ENCODE measurements around the gene HOXC6. TPM values are rescaled to one million over a fixed set of nuclear protein-coding genes. Genes with fewer than 3 reads are reported as not detected.
A peak's percentile ranks its signal among the peaks of the same experiment; 100 is the strongest.

The HOXC6 gene
- total RNA-seq, 1 experiment from 2014 or later, result 10.2 TPM

DNA sequence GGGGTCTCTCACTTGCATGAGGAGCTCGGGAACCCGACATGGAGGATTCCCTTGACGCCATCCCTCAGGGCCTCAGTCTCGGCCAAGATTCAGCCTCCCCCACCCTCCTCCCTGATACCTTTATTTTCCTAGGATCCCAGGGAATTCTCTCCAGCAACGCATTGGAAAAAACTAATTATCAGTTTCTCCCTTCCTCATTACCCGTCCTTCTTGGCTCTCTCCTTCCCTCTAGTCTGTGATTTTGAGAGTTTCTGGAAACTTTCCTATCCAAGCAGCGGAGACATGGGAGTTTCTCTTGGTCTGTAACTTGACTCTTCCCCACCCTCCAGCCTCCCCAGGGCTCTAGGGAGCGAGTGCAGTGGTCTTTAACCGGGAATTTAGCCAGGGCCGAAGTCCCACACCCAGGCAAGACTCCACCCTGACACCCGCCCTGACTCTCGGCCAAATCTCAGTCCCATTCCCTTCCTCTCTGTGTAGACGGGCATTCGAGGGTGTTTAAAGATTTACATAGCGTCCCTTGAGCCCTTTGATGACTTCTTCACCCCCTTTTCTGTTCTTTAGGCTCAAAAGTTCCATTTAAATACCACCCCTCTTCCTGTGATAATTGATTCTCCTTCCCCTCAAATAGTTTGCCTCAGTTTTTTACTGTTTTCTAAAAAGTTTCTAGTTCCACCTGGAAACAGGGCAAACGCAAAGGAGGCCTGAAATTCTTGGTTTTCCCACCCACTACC lies 11.3 kb downstream of the HOXC6 start:
- intact Hi-C loops (cut with micrococcal nuclease; ENCODE audit: unreplicated experiment), result no loop called here
- H3K27me3 ChIP-seq (replicated peaks; ENCODE audit: control insufficient read depth, insufficient read depth, low read length), result no peaks in the 10 kb centered on the region
- no peaks in the 10 kb centered on the region for H3K27me3 Mint-ChIP-seq (ENCODE audit: insufficient read depth, unreplicated experiment)

DNA sequence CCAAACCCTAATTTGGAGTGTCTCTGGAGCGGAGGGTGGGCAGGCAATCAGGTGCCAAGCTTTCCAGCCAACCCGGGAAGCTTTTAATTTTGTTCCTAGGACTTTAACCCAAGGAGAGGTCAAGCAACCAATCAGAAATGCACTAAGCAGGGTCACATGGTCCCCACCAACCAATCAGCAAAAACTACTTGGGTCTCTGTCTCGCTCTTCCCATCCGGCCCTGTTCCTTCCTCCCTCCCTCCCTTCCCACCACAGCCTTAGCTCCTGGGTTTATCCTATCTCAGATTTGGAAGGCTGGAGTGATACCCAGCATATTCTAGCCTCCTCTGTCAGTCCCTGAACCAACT lies 11.9 kb downstream of the HOXC6 start:
- ChIA-PET POLR2A (no interaction called here), CTCF (interaction anchor here (1.3 to 3.3 kb wide), 3 partner anchors 95 to 161 kb away, joined by 3 to 13 read pairs (median 4); no protein-coding TSS in a partner anchor)
- Histone ChIP-seq H3K4me1 (peaks cover 20% of the 10 kb centered on the region), H3K36me3 (ENCODE audit: control insufficient read depth, insufficient read depth, low read length) (no peaks in the 10 kb centered on the region), H3K27me3 (replicated peaks; ENCODE audit: control insufficient read depth, insufficient read depth, low read length) (no peaks in the 10 kb centered on the region), H3K4me3 (ENCODE audit: low read depth, low read length) (no peak overlapping the region), H3K9me3 (no peaks in the 10 kb centered on the region)
- TF ChIP-seq, protein P1, sequence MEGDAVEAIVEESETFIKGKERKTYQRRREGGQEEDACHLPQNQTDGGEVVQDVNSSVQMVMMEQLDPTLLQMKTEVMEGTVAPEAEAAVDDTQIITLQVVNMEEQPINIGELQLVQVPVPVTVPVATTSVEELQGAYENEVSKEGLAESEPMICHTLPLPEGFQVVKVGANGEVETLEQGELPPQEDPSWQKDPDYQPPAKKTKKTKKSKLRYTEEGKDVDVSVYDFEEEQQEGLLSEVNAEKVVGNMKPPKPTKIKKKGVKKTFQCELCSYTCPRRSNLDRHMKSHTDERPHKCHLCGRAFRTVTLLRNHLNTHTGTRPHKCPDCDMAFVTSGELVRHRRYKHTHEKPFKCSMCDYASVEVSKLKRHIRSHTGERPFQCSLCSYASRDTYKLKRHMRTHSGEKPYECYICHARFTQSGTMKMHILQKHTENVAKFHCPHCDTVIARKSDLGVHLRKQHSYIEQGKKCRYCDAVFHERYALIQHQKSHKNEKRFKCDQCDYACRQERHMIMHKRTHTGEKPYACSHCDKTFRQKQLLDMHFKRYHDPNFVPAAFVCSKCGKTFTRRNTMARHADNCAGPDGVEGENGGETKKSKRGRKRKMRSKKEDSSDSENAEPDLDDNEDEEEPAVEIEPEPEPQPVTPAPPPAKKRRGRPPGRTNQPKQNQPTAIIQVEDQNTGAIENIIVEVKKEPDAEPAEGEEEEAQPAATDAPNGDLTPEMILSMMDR (IDR thresholded peaks at IDR 0.05; ENCODE audit: insufficient read depth in 1 of 2, low read depth in 1 of 2, low read length in 1 of 2, severe bottlenecking in 1 of 2, unreplicated experiment in 1 of 2), result no peak
- intact Hi-C loops (cut with micrococcal nuclease; ENCODE audit: unreplicated experiment), result no loop called here
- Mint-ChIP-seq H3K4me3 (ENCODE audit: unreplicated experiment) (no peak overlapping the region), H3K27ac (ENCODE audit: unreplicated experiment) (no peak overlapping the region), H3K9me3 (ENCODE audit: unreplicated experiment) (no peaks in the 10 kb centered on the region), H3K4me1 (ENCODE audit: low read depth, unreplicated experiment) (peaks cover 25% of the 10 kb centered on the region), H3K36me3 (ENCODE audit: insufficient read depth, unreplicated experiment) (peaks cover 6% of the 10 kb centered on the region), H3K27me3 (ENCODE audit: insufficient read depth, unreplicated experiment) (no peaks in the 10 kb centered on the region)
- BruUV-seq (replicated peaks), result no TSS peak
- DNase-seq, result peak in 1 of 2 experiments; percentile 44

More for the DNA sequence above, 11.3 kb downstream of the HOXC6 start:
- Histone ChIP-seq H3K4me1 (peaks cover 23% of the 10 kb centered on the region), H3K9me3 (no peaks in the 10 kb centered on the region), H3K36me3 (ENCODE audit: control insufficient read depth, insufficient read depth, low read length) (no peaks in the 10 kb centered on the region), H3K4me3 (ENCODE audit: low read depth, low read length) (no peak overlapping the region)
- peaks cover 25% of the 10 kb centered on the region for H3K4me1 Mint-ChIP-seq (ENCODE audit: low read depth, unreplicated experiment)
- no peak for DNase-seq
- CTCF ChIA-PET, result interaction anchor here (3.3 kb wide), 1 partner anchor 96 kb away, joined by 13 read pairs; no protein-coding TSS in a partner anchor
- H3K27ac Mint-ChIP-seq (ENCODE audit: unreplicated experiment), result no peak overlapping the region
- TF ChIP-seq, protein P1 (IDR thresholded peaks at IDR 0.05; ENCODE audit: insufficient read depth in 1 of 2, low read depth in 1 of 2, low read length in 1 of 2, severe bottlenecking in 1 of 2, unreplicated experiment in 1 of 2), result no peak
- POLR2A ChIA-PET, result interaction anchor here (0.5 kb wide), 1 partner anchor 31 kb away, joined by 3 read pairs; the partner anchor contains the start of gene HOXC8
- BruUV-seq (replicated peaks), result no TSS peak
- H3K4me3 Mint-ChIP-seq (ENCODE audit: unreplicated experiment), result no peak overlapping the region
- H3K36me3 Mint-ChIP-seq (ENCODE audit: insufficient read depth, unreplicated experiment), result peaks cover 6% of the 10 kb centered on the region
- no peaks in the 10 kb centered on the region for H3K9me3 Mint-ChIP-seq (ENCODE audit: unreplicated experiment)

DNA sequence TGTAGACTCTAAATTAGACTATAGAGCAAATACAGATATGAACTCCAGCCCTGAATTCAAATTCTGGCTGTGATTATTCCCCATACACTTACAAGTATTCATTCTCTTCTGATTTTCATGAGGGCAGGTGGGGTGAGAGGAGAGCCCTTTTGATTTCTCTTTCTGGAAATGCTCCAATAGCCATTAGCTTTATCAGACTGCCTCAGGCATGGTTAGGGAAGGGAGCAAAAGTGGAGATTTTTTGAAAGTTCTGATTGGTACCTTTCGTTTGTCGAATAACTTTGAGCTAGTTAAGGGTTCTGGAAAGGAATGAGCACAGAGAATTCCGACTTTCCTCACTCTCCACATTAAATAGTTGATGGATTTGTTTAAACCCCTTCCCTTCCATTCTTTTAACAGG lies 12.4 kb downstream of the HOXC6 start:
- POLR2A ChIA-PET, result interaction anchor here (0.5 kb wide), 1 partner anchor 32 kb away, joined by 5 read pairs; the partner anchor contains the start of gene HOXC8
- Histone ChIP-seq H3K4me1 (peaks cover 20% of the 10 kb centered on the region), H3K36me3 (ENCODE audit: control insufficient read depth, insufficient read depth, low read length) (no peaks in the 10 kb centered on the region), H3K4me3 (ENCODE audit: low read depth, low read length) (no peak overlapping the region), H3K9me3 (no peaks in the 10 kb centered on the region), H3K27me3 (replicated peaks; ENCODE audit: control insufficient read depth, insufficient read depth, low read length) (no peaks in the 10 kb centered on the region)
- Mint-ChIP-seq H3K4me3 (ENCODE audit: unreplicated experiment) (no peak overlapping the region), H3K4me1 (ENCODE audit: low read depth, unreplicated experiment) (peaks cover 25% of the 10 kb centered on the region), H3K27ac (ENCODE audit: unreplicated experiment) (no peak overlapping the region), H3K27me3 (ENCODE audit: insufficient read depth, unreplicated experiment) (no peaks in the 10 kb centered on the region), H3K9me3 (ENCODE audit: unreplicated experiment) (no peaks in the 10 kb centered on the region), H3K36me3 (ENCODE audit: insufficient read depth, unreplicated experiment) (peaks cover 3% of the 10 kb centered on the region)
- intact Hi-C loops (cut with micrococcal nuclease; ENCODE audit: unreplicated experiment), result no loop called here
- no peak for DNase-seq
- TF ChIP-seq, protein P1 (IDR thresholded peaks at IDR 0.05; ENCODE audit: insufficient read depth in 1 of 2, low read depth in 1 of 2, low read length in 1 of 2, severe bottlenecking in 1 of 2, unreplicated experiment in 1 of 2), result no peak
- CTCF ChIA-PET, result interaction anchor here (1.3 to 3.3 kb wide), 3 partner anchors 95 to 161 kb away, joined by 3 to 13 read pairs (median 4); no protein-coding TSS in a partner anchor
- no TSS peak for BruUV-seq (replicated peaks)
